ACHN (cell line): ENCODE data around the gene LRG1.

Source experiments
- DNase-seq: peaks from one replicate; pipeline ENCODE4 v3.0.0-alpha.2; 2015
- in situ Hi-C: cut with HindIII; loops from 2 replicates; pipeline ENCODE4 v1.10.0; 2017; ENCODE audit warnings: low sequenced_read_pairs, low pct_ligation_motif_present, low pct_unique_long_range_greater_than_20kb

Gene LRG1

GRCh38 chr19:4504297-4504701, 35.5 kb downstream of the LRG1 start:
- in situ Hi-C loops: no loop called here

GRCh38 chr19:4503825-4504170, 36.0 kb downstream of the LRG1 start:
- DNase-seq: no peak
- in situ Hi-C loops: no loop called here

More at GRCh38 chr19:4504297-4504701, 35.5 kb downstream of the LRG1 start:
- no peak for DNase-seq

GRCh38 chr19:4503132-4503824, 36.6 kb downstream of the LRG1 start:
- in situ Hi-C loops: no loop called here
- no peak for DNase-seq

- in situ Hi-C loops: no loop called here
- no peak for DNase-seq
Measured at GRCh38 chr19:4502282-4503131, 37.3 kb downstream of the LRG1 start.

- no peak for DNase-seq
- in situ Hi-C loops: no loop called here
Measured at GRCh38 chr19:4501691-4502090, 38.1 kb downstream of the LRG1 start.

GRCh38 chr19:4500841-4501591, 38.8 kb downstream of the LRG1 start:
- in situ Hi-C loops: no loop called here
- DNase-seq: no peak

- no peak for DNase-seq
- in situ Hi-C loops: no loop called here
Measured at GRCh38 chr19:4499855-4500254, 40.0 kb downstream of the LRG1 start.

- DNase-seq: no peak
- in situ Hi-C loops: no loop called here
Measured at GRCh38 chr19:4499318-4499717, 40.5 kb downstream of the LRG1 start.

GRCh38 chr19:4498694-4499093, 41.1 kb downstream of the LRG1 start:
- DNase-seq: no peak
- in situ Hi-C loops: no loop called here

- DNase-seq: no peak
- in situ Hi-C loops: no loop called here
Measured at GRCh38 chr19:4497770-4498389, 42.0 kb downstream of the LRG1 start.

- in situ Hi-C loops: no loop called here
- no peak for DNase-seq
Measured at GRCh38 chr19:4496304-4496703, 43.5 kb downstream of the LRG1 start.

GRCh38 chr19:4495471-4495870, 44.4 kb downstream of the LRG1 start:
- no peak for DNase-seq
- in situ Hi-C loops: no loop called here

GRCh38 chr19:4494691-4495064, 45.2 kb downstream of the LRG1 start:
- in situ Hi-C loops: no loop called here
- DNase-seq: no peak

- DNase-seq: no peak
- in situ Hi-C loops: no loop called here
Measured at GRCh38 chr19:4493929-4494690, 45.7 kb downstream of the LRG1 start.

- in situ Hi-C loops: no loop called here
- DNase-seq: no peak
Measured at GRCh38 chr19:4493104-4493928, 46.5 kb downstream of the LRG1 start.

- no peak for DNase-seq
- in situ Hi-C loops: no loop called here
Measured at GRCh38 chr19:4492337-4493103, 47.3 kb downstream of the LRG1 start.

- in situ Hi-C loops: no loop called here
- no peak for DNase-seq
Measured at GRCh38 chr19:4491446-4491845, 48.4 kb downstream of the LRG1 start.
